ENCODE results near the gene RASL10B.

DNA sequence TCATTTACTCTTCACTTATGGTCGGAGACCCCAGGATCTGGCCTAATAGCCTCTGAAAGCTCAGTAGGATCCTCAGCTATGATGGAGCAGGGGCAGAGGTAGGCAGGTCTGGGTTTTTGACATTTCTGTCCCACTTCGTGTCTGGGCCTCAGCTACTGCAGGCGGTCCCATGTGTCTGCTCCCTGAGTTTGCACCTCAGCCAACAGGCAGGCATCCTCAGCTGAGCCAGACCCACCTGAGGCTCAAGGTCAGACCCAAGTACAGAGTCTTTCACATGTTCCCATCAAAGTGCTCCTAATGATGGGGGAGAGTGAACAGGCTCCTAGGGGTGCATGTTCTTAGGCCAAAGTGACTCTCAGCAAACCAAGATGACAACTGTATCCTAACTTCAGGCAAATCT is 2.9 kb upstream of the RASL10B start:
- TF ChIP-seq, protein P1, sequence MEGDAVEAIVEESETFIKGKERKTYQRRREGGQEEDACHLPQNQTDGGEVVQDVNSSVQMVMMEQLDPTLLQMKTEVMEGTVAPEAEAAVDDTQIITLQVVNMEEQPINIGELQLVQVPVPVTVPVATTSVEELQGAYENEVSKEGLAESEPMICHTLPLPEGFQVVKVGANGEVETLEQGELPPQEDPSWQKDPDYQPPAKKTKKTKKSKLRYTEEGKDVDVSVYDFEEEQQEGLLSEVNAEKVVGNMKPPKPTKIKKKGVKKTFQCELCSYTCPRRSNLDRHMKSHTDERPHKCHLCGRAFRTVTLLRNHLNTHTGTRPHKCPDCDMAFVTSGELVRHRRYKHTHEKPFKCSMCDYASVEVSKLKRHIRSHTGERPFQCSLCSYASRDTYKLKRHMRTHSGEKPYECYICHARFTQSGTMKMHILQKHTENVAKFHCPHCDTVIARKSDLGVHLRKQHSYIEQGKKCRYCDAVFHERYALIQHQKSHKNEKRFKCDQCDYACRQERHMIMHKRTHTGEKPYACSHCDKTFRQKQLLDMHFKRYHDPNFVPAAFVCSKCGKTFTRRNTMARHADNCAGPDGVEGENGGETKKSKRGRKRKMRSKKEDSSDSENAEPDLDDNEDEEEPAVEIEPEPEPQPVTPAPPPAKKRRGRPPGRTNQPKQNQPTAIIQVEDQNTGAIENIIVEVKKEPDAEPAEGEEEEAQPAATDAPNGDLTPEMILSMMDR (conservative IDR thresholded peaks at IDR 0.05; ENCODE audit: low read length) = no peak
- no peak for TF ChIP-seq EZH2phosphoT487 (IDR thresholded peaks at IDR 0.05; ENCODE audit: borderline replicate concordance)
